IMR-90 (cell line): ENCODE data around the gene GSTA1. TPM values are rescaled to one million over a fixed set of nuclear protein-coding genes. Genes with fewer than 3 reads are reported as not detected.
"Not testable (repeated sequence)": the region's sequence is repeated elsewhere in the genome, so short reads cannot be mapped to it uniquely, and the experiment has no call there.

Experiments
- ATAC-seq: fragments of 200-7000 bp; cut with Tn5 transposase; 2 replicates; pipeline ENCODE4 v1.9.1; 2020; ENCODE audit warnings: low read depth, mild to moderate bottlenecking, moderate library complexity
- BruUV-seq: library from RNA; stranded (reverse); fragments of 400-500 nt; replicated peaks from 2 replicates; lab custom pipeline; 2021; lab: Mats Ljungman, UMichigan
- CTCF ChIA-PET: fragments of 300-600 bp; formaldehyde crosslinking; extraction: SDS; loops from one replicate; lab custom pipeline; 2021; ENCODE audit warnings: antibody characterized with exemption; lab: Yijun Ruan, JAX
- POLR2A ChIA-PET: fragments of 300-600 bp; sonication (Branson Sonifier 250); formaldehyde crosslinking; loops from one replicate; lab custom pipeline; 2022; ENCODE audit warnings: antibody characterized with exemption; ENCODE audit not compliant: unreplicated experiment; lab: Charles Lee
- DNase-seq: peaks from one replicate; pipeline ENCODE4 v3.0.0; 2013
- H2AFZ ChIP-seq: replicated peaks from 2 replicates; pipeline ENCODE3; 2013; ENCODE audit warnings: low read length, mild to moderate bottlenecking; ENCODE audit not compliant: poor library complexity
- H2AK5ac ChIP-seq: 2 replicates; pipeline ENCODE4 v1.6.1; 2013; ENCODE audit warnings: low read depth, low read length, inconsistent platforms
- H2AK9ac ChIP-seq: replicated peaks from 2 replicates; pipeline ENCODE3; 2013; ENCODE audit warnings: mild to moderate bottlenecking, low read depth, low read length, moderate library complexity; ENCODE audit not compliant: poor library complexity
- H2BK120ac ChIP-seq: 2 replicates; pipeline ENCODE4 v1.6.1; 2013; ENCODE audit warnings: low read depth, low read length, inconsistent platforms
- H2BK15ac ChIP-seq: 3 replicates; pipeline ENCODE4 v1.6.1; 2013; ENCODE audit warnings: low read depth, low read length, inconsistent platforms
- H2BK20ac ChIP-seq: 2 replicates; pipeline ENCODE4 v1.6.1; 2013; ENCODE audit warnings: low read depth, mild to moderate bottlenecking, inconsistent platforms, low read length, moderate library complexity
- H2BK5ac ChIP-seq: 2 replicates; pipeline ENCODE4 v1.6.1; 2013; ENCODE audit warnings: mild to moderate bottlenecking, low read depth, low read length, inconsistent platforms; ENCODE audit not compliant: poor library complexity, severe bottlenecking
- H3K14ac ChIP-seq: replicated peaks from 2 replicates; pipeline ENCODE4 v1.6.1; 2013; ENCODE audit warnings: low read depth, low read length, inconsistent platforms
- H3K18ac ChIP-seq: 2 replicates; pipeline ENCODE4 v1.6.1; 2013; ENCODE audit warnings: low read depth, low read length, control low read depth
- H3K23ac ChIP-seq: 2 replicates; pipeline ENCODE4 v1.6.1; 2013; ENCODE audit warnings: low read depth, low read length, inconsistent platforms
- H3K27ac ChIP-seq: 2 replicates; pipeline ENCODE4 v1.5.1; 2013; ENCODE audit warnings: mild to moderate bottlenecking, control low read depth, low read length; ENCODE audit not compliant: insufficient read depth
- H3K27me3 ChIP-seq: 2 replicates; pipeline ENCODE4 v1.6.1; 2013; ENCODE audit warnings: low read length; ENCODE audit not compliant: control insufficient read depth, insufficient read depth
- H3K36me3 ChIP-seq: 2 replicates; pipeline ENCODE4 v1.6.1; 2013; ENCODE audit warnings: low read length, mixed read lengths; ENCODE audit not compliant: control insufficient read depth, insufficient read depth
- H3K4ac ChIP-seq: 2 replicates; pipeline ENCODE4 v1.6.1; 2013; ENCODE audit warnings: low read depth, low read length, inconsistent platforms
- H3K4me1 ChIP-seq: 2 replicates; pipeline ENCODE4 v1.6.1; 2013; ENCODE audit warnings: low read length, mixed read lengths; ENCODE audit not compliant: control insufficient read depth, insufficient read depth
- H3K4me2 ChIP-seq: 2 replicates; pipeline ENCODE4 v1.6.1; 2013; ENCODE audit warnings: low read depth, mild to moderate bottlenecking, control low read depth, low read length, moderate library complexity
- H3K4me3 ChIP-seq: 2 replicates; pipeline ENCODE4 v1.5.1; 2013; ENCODE audit warnings: low read depth, mild to moderate bottlenecking, control low read depth, low read length, moderate library complexity; ENCODE audit not compliant: insufficient read depth
- H3K56ac ChIP-seq: 2 replicates; pipeline ENCODE4 v1.6.1; 2013; ENCODE audit warnings: low read length, inconsistent platforms; ENCODE audit not compliant: insufficient read depth; ENCODE audit errors: extremely low read depth
- H3K79me1 ChIP-seq, 2 experiments: 2 replicates each; pipeline ENCODE4 v1.6.1; 2013; ENCODE audit warnings: low read length in 2 of 2, inconsistent platforms in 1 of 2, low read depth in 1 of 2
- H3K9ac ChIP-seq: 2 replicates; pipeline ENCODE4 v1.6.1; 2013; ENCODE audit warnings: low read depth, low read length, control low read depth
- H3K9me1 ChIP-seq: 2 replicates; pipeline ENCODE4 v1.6.1; 2013; ENCODE audit warnings: low read length, inconsistent platforms; ENCODE audit not compliant: insufficient read depth
- H3K9me3 ChIP-seq: 2 replicates; pipeline ENCODE4 v1.6.1; 2013; ENCODE audit warnings: low read length; ENCODE audit not compliant: control insufficient read depth, insufficient read depth
- H4K20me1 ChIP-seq: 2 replicates; pipeline ENCODE4 v1.6.1; 2013; ENCODE audit warnings: low read length, inconsistent platforms; ENCODE audit not compliant: insufficient read depth
- H4K5ac ChIP-seq: 2 replicates; pipeline ENCODE4 v1.6.1; 2013; ENCODE audit warnings: mild to moderate bottlenecking, low read depth, low read length, control low read depth
- H4K8ac ChIP-seq, 2 experiments: 2 replicates each; pipeline ENCODE4 v1.6.1; 2013; ENCODE audit warnings: low read depth in 2 of 2, low read length in 2 of 2, control low read depth in 1 of 2, inconsistent platforms in 1 of 2
- H4K91ac ChIP-seq: 2 replicates; pipeline ENCODE4 v1.6.1; 2013; ENCODE audit warnings: low read depth, low read length, inconsistent platforms; ENCODE audit not compliant: insufficient read depth
- dilution Hi-C: fragments of 300-500 bp; cut with HindIII; formaldehyde crosslinking; loops from one replicate; pipeline ENCODE4 v1.14.3; 2018; ENCODE audit warnings: low sequenced_read_pairs; ENCODE audit not compliant: unreplicated experiment
- in situ Hi-C: fragments of 300-500 bp; cut with MboI; formaldehyde crosslinking; loops from 3 replicates; pipeline ENCODE4 v1.14.3; 2019; ENCODE audit warnings: low sequenced_read_pairs, inconsistent platforms, mixed read lengths
- intact Hi-C: fragments of 100-400 bp; cut with micrococcal nuclease; formaldehyde crosslinking; loops from 2 replicates; pipeline ENCODE4 v1.10.0; 2022
- polyA plus RNA-seq, 3 experiments: library from polyadenylated mRNA; depleted of rRNA; stranded (reverse); fragments of >200 nt; gene quantifications; 2 replicates each; pipeline ENCODE4 v1.2.3, GENCODE V29; 2012; ENCODE audit warnings: low replicate concordance in 1 of 3
- total RNA-seq: library from RNA; depleted of rRNA; stranded (reverse); fragments of >200 nt; gene quantifications from 2 replicates; pipeline ENCODE4 v1.2.3, GENCODE V29; 2012

The GSTA1 gene
- total and polyA plus RNA-seq, 2 of the 4 experiments (the other 2 are of a cell fraction) = 0.18 to 0.31 TPM

DNA sequence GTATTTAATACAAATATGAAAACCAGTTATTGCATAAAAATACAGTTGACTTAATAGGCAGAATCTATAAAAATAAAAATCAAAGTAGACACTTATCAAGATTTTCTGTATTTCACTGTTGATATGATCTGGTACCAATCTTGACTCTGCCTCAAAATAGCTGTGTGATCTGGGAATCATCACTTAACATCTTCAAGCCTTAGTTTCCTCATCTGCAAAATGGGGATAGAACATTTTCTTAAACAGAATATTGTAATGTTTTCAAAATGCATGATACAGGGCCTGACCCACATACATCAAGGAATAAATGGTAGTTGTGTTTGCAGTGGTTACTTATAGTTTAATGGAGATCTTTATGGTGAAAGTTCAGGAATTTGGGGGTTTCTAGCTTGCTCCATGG lies 21.4 kb downstream of the GSTA1 start:
- H3K9me1 ChIP-seq, H3K4me2 ChIP-seq, H3K27me3 ChIP-seq, intact Hi-C loops, dilution Hi-C loops, H2AK9ac ChIP-seq, H3K18ac ChIP-seq, BruUV-seq, POLR2A ChIA-PET, H3K4me3 ChIP-seq, H2BK120ac ChIP-seq, H2AFZ ChIP-seq, H3K9ac ChIP-seq, in situ Hi-C loops, CTCF ChIA-PET, H3K14ac ChIP-seq, H3K4me1 ChIP-seq, H3K4ac ChIP-seq, H4K8ac ChIP-seq, H4K91ac ChIP-seq, H2BK5ac ChIP-seq, H2BK20ac ChIP-seq, H3K23ac ChIP-seq, H3K79me1 ChIP-seq, DNase-seq, H3K9me3 ChIP-seq, ATAC-seq, H4K20me1 ChIP-seq, H2AK5ac ChIP-seq, H3K27ac ChIP-seq, H3K56ac ChIP-seq, H4K5ac ChIP-seq, H3K36me3 ChIP-seq, H2BK15ac ChIP-seq: not testable (repeated sequence)
